ENCODE data around the gene SOX18.

SOX18 gene

GRCh38 chr20:64051561-64052325 lies 2.3 kb upstream of the SOX18 start:
- DNase-seq, result no peak

DNA sequence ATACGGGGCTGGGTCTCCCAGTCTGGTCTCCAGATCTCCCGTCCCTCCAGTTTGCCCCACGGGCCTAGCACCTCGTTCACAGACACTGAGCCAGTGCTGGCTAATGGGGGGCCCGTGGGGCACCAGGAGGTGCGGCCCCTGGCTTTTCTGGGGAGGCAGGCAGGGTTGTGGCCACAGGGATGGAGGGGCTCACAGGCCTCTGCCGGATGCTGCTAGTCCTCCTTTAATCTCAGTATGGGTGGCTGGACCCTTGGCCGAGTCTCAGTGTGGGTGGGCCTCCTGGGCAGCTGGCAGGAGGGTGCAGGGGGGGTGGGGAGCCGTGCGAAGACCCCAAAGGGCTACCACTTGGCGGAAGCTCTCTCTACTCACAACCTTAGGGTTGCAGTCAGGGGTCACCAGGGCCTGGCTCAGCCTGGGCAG lies 1.6 kb upstream of the SOX18 start:
- DNase-seq, result no peak

DNA sequence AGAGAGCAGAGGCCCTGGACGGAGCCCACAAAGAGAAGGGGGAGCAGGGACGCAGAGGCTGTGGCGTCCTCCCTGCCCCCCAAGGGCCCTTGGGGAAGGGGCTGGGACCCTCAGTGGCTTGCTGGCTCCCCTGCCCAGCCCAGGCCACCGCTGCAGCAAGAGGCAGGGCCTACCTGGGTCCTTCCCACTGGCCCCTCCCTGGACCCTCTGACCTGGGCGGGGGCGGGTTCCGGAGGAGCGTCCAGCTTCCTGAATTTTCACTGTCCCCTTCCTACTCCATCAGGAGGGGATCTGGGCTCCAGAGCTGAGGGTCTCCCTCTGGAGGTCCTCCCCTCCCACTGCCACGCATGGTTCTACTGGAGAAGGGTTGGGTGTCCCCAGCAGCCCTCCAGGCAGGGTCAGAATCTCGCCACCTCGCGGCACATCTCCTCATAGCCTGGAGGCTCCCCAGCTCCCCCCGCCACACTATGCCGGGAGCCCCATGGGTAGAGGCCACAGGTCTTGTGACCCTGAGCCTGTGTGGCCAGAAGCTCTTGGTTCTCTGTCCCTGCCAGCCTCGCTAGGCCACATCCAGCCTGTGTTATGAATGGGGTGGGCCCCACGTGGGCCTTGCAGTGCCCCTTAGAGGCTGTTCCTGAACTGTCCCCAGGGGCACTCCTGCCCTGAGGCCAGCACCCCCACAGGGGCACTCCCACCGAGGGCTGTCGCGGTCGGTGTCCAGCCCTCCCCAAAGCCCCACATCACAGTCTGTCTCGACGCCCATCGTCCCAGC lies 1.0 kb upstream of the SOX18 start:
- DNase-seq, result no peak

- DNase-seq, result no peak
These were observed 430 bp upstream of the SOX18 start for GRCh38 chr20:64049878-64050260.

- DNase-seq, result no peak
These were observed 916 bp downstream of the SOX18 start for GRCh38 chr20:64048402-64049044.

- no peak for DNase-seq
These were observed 1.5 kb downstream of the SOX18 start for GRCh38 chr20:64047968-64048401.

DNA sequence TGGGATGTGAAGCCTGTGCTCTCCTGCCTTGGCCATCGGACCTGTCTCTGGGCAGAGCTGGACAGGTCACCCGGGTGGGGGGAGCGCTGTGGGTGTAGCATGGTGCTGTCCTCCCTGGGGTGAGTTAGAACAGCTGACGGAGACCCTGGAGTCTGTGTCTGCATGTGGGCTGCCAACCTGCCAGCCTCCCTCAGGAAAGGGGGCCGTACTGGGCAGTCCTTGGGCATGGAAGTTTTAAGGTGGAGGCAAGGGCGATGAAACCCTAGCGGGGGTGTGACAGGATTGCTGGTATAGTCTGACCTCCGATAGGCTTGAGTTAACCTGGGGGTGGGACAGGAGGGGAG lies 2.4 kb downstream of the SOX18 start:
- no peak for DNase-seq

DNA sequence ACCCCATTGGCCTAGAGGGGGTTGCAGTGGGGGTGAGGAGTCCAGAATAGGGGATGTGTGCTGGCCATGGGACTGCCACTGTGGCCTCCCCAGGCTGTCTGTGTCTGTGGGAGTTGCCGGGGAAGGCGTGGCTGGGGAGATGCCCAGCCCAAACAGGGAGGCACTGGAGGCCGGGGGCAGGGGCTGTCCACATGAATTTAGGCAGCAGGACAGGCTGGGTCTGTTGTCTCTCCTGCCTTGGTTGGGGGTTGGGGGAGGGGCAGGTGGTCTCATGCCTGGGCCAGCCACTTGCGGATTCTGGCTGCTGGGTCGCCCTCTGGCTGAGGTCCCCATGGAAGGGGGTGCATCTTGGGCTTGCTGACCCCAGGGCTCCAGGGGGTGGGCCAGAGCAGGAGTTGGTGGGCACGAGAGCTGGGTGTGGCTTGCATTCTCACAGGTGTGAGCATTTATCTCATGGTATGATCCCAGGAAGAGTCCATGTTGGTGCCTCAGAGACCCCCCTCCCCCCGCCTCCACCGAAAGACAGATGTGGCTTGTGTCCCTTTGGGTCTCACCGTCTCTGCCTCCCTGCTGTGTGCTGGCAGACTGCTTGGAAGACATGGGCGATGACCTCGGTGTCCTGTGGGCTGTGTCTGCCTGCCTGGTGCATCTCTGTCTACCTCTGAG lies 4.0 kb downstream of the SOX18 start:
- DNase-seq, result no peak

DNA sequence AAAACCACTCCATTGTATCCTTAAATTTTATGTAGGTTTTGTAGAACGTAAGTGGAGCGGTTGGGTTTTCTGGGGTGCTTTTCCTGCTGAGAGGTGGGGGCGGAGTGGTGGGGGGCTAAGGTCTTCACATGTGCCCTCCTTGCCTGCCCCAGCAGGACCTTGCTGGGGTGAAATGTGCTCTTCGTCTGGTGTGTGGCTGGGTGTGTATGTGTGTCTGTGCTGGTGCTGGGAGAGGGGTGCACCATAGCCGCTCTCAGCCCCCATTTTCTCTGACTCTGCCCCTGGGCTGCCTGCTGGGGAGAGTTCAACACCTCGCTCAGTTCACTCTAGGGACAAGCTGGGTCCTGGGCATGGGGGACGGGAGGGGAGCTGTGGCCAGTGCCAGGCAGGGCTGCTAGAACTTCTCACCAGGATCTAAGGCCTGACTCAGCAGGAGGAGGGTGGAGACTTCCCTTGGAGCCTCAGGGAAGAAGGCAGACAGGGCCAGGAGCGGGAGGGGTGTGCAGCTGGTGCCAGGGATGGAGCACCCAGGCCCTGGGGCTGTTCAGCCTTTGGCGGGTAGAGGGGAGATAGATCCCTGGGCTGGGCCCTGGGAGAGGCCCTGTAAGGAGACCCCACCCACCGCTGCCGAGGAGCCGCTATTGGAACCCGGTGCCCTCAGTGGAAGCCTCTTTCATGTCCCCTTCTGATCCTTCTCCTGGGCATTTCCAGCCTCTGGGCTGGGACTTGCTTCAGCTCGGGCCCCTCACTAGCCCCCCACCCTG lies 4.8 kb downstream of the SOX18 start:
- DNase-seq, result peak; percentile 50

DNA sequence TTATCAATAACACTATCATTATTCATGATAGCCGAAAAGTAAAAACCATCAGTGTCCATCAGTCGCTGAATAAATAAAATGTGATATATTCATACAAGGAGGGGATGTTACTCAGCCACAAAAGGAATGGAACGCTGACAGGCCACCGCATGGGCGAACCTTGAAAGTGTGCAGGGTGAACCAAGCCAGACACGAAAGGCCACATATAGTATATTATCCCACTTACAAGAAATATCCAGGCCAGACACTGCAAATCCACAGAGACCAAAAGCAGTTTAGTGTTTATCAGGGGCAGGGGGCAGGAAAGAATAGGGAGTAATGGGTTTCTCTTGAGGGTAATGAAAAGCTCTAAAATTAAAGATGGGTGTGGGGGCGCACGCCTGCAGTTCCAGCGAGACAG lies 5.7 kb downstream of the SOX18 start:
- DNase-seq, result no peak

DNA sequence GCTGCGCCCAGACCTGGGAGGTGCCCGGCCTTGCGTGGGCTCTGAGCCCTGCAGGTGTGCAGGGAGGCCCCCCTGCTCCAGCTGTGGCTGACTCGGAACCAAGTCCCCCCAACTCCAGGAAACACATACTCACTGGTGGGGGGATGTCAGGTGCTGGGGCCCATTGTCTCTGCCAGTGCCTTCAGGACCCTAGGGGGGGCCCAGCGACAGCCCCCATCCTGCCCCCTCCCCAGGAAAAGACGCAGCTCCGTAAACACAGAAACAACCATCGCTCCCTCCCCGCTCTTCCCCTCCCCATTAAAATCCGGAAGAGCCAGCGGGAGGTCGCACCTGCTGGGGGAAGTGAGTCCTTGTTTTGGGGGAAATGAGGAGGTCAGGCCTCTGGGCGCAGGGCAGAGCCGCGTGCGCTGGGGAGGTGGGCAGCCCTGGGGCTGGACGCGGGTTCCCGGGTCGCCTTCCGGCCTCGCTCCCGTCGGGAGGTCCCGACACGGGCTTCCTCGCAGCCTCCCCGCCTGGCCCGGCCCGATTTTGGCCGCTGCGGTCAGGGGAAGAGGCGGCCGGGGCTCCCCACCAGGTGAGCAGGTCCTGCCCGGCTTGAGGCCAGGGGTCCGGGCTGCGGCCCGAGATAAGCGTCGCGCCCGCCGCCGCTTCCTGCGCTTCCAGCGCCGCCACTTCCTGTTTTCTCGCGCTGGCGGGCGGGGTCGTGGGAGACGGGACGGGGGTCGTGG lies 7.2 kb downstream of the SOX18 start:
- no peak for DNase-seq

- no peak for DNase-seq
These were observed 7.7 kb downstream of the SOX18 start for GRCh38 chr20:64041781-64042053.

DNA sequence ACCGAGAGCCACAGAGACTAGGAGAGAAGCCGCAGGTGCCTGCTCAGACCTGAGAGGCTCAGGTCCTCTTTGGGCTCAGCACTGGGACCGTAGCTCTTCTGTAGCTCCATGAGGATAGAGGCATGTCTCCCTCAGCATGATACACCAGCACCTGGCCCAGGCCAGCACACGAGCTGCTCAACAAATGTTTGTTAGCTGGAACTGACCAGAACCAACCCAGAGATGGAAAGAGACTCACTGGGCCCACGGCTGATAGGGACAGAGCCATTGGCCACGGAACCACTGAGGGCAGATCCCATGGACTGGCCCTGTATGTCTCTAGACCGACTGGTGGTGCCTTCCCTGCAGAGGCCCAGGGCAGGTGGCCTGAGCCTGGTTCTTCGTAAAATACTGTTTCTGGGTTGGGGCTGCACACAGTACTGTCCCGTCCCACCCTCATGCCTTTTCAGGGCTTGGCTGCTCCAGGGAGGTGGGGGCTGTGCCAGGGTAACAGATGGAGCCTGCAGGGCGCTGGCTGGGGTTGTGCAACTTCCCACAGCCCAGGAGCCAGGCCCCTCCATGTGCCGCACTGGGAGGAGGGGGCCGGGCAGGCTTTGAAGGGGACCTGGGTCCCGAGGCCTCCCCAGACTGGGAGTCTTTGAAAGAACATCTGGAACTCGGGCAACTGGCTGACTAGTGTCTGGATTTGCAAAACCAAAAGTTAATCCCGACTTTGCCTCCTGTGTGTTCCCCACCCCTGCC lies 8.2 kb downstream of the SOX18 start:
- DNase-seq, result no peak

- no peak for DNase-seq
These were observed 9.0 kb downstream of the SOX18 start for GRCh38 chr20:64040231-64041039.

GRCh38 chr20:64039293-64040160 lies 9.9 kb downstream of the SOX18 start:
- no peak for DNase-seq

DNA sequence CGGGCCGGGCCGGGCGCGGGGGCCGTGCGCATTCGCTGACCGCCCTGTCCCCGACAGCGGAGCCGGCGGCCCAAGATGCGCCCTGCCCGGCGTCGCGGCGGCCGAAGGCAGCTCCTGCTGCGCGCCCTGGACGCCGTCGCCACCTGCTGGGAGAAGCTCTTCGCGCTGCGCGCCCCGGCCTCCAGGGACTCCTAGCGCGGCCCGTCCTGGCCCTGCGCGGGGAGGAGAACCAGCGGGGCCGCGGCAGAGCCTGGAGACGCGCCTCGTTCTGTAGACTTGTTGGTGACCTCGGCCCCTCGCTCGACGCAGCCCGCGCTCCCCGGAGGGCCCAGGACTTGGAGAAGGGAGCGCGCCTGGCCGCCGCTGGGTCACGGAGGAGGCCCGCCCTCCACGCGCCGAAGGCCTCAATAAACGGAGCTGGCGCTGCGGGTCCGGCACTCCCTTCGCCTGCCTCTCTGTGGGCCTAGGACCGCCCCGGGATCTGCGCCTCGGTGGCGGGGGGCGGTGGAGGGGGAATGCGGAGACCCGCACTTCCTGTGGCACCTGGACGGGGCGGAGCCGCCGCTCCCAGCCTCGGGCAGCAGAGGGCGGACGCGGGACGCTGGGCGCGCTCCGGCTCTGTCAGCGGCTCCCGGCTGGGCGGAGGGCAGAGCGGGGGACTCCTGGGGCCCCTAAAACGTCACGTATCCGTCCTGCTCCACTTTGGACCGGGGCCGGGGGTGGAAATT lies 10.7 kb downstream of the SOX18 start:
- DNase-seq, result peak; percentile 64

DNA sequence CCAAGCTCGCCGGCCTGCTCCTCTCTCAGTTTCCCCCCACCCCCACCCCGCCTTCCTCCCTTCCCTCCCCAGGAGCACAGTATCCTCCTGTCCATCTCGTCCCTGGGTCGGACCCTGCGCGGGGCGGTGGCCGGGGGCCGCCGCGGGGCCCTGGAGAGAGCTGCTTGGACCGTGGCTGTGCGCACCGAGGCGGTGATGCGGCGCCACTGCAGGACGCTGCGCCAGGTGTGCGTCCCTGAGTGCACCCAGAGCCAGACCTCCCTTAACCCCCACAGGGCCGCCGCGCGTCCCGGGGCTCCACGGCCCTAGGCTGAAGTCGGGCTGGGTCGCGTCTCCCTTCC lies 11.2 kb downstream of the SOX18 start:
- DNase-seq, result no peak

GRCh38 chr20:64037498-64038213 lies 11.8 kb downstream of the SOX18 start:
- peak; percentile 54 for DNase-seq

DNA sequence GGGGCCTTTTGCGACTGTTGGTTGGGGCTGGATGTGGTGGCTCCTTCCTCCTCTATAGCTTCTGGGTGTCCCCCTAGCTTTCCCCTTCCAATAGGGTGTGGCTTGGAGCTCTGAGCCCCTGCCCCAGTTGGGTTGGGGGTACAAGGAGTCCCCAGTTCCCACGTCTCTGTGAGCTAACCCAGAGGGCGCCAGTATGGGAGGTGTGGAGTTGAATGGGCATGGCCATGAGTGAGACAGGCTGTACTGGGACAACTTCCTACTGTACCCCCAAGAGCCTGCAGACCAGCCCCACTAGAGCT lies 12.3 kb downstream of the SOX18 start:
- no peak for DNase-seq

All from COR-L47 (cell line).